ENCODE data around the gene GZF1. TPM values are rescaled to one million over a fixed set of nuclear protein-coding genes. Genes with fewer than 3 reads are reported as not detected.
"Not testable (repeated sequence)": the region's sequence is repeated elsewhere in the genome, so short reads cannot be mapped to it uniquely, and the experiment has no call there.

GZF1 gene
- total RNA-seq, 1 donor, result 19.4 TPM

- TF ChIP-seq CTCF (IDR thresholded peaks at IDR 0.05; ENCODE audit: insufficient read depth, low read depth, low read length), result no peak
- no peak for DNase-seq (ENCODE audit: low read depth)
- H3K4me3 ChIP-seq (ENCODE audit: low read depth, low read length), result no peak overlapping the region
These were observed 20.9 kb upstream of the GZF1 start for GRCh38 chr20:23341073-23341472.

- DNase-seq (ENCODE audit: low read depth), result no peak
- no peak for TF ChIP-seq CTCF (IDR thresholded peaks at IDR 0.05; ENCODE audit: insufficient read depth, low read depth, low read length)
- H3K4me3 ChIP-seq (ENCODE audit: low read depth, low read length), result no peak overlapping the region
These were observed 18.4 kb upstream of the GZF1 start for GRCh38 chr20:23343590-23343989.

- no peak for DNase-seq (ENCODE audit: low read depth)
- no peak for TF ChIP-seq CTCF (IDR thresholded peaks at IDR 0.05; ENCODE audit: insufficient read depth, low read depth, low read length)
- no peak overlapping the region for H3K4me3 ChIP-seq (ENCODE audit: low read depth, low read length)
These were observed 17.6 kb upstream of the GZF1 start for GRCh38 chr20:23344336-23344735.

- DNase-seq (ENCODE audit: low read depth), result no peak
- TF ChIP-seq CTCF (IDR thresholded peaks at IDR 0.05; ENCODE audit: insufficient read depth, low read depth, low read length), result no peak
- no peak overlapping the region for H3K4me3 ChIP-seq (ENCODE audit: low read depth, low read length)
These were observed 16.0 kb upstream of the GZF1 start for GRCh38 chr20:23346002-23346401.

GRCh38 chr20:23347791-23348190, 14.2 kb upstream of the GZF1 start:
- no peak overlapping the region for H3K4me3 ChIP-seq (ENCODE audit: low read depth, low read length)
- no peak for DNase-seq (ENCODE audit: low read depth)
- TF ChIP-seq CTCF (IDR thresholded peaks at IDR 0.05; ENCODE audit: insufficient read depth, low read depth, low read length), result no peak

- not testable (repeated sequence) for H3K4me3 ChIP-seq (ENCODE audit: low read depth, low read length); DNase-seq (ENCODE audit: low read depth)
These were observed 13.5 kb upstream of the GZF1 start for GRCh38 chr20:23348510-23348909.

- DNase-seq (ENCODE audit: low read depth), result no peak
- peak; percentile 44 for TF ChIP-seq CTCF (IDR thresholded peaks at IDR 0.05; ENCODE audit: insufficient read depth, low read depth, low read length)
- peak overlapping the region; percentile 71 for H3K4me3 ChIP-seq (ENCODE audit: low read depth, low read length)
These were observed 12.4 kb upstream of the GZF1 start for GRCh38 chr20:23349338-23350195.
